ENCODE measurements around the gene IRGQ. TPM values are rescaled to one million over a fixed set of nuclear protein-coding genes. Genes with fewer than 3 reads are reported as not detected.

Gene IRGQ
- total and polyA plus RNA-seq, 2 experiments from 2014 or later = 8.4 to 49.6 TPM

- Histone ChIP-seq H3K36me3 (ENCODE audit: insufficient read depth) (peaks cover 17% of the 10 kb centered on the region), H3K27ac (ENCODE audit: low read depth) (no peak overlapping the region), H3K4me2 (no peak overlapping the region), H3K4me1 (ENCODE audit: insufficient read depth) (no peaks in the 10 kb centered on the region), H3K79me2 (replicated peaks; ENCODE audit: insufficient read depth) (no peaks in the 10 kb centered on the region), H2AFZ (no peak overlapping the region), H3F3A (replicated peaks; ENCODE audit: low read depth) (no peaks in the 10 kb centered on the region), H3K9me2 (ENCODE audit: insufficient read depth) (0 out of 2 replicates have a peak, but pooled peaks cover 3% of the 10 kb centered on the region), H3K27me3 (ENCODE audit: insufficient read depth) (no peaks in the 10 kb centered on the region), H3K4me3 (no peak overlapping the region), H4K20me1 (replicated peaks; ENCODE audit: insufficient read depth) (no peaks in the 10 kb centered on the region; the same call in 1 of the 2 replicates)
- no peak for TF ChIP-seq EZH2 (IDR thresholded peaks at IDR 0.05; ENCODE audit: low read depth, unreplicated experiment)
- no peak for TF ChIP-seq STAT1 (IDR thresholded peaks at IDR 0.05; ENCODE audit: unreplicated experiment)
- no peak for TF ChIP-seq REST (IDR thresholded peaks at IDR 0.05; ENCODE audit: unreplicated experiment)
- no peak for TF ChIP-seq POLR2AphosphoS5 (IDR thresholded peaks at IDR 0.05; ENCODE audit: low read depth)
- TF ChIP-seq CREB1 (CRISPR knock-in tag; IDR thresholded peaks at IDR 0.05; ENCODE audit: low read depth) = no peak
- no peak for TF ChIP-seq JUNB (IDR thresholded peaks at IDR 0.05; ENCODE audit: unreplicated experiment)
- no peak for TF ChIP-seq EZH2phosphoT487 (IDR thresholded peaks at IDR 0.05; ENCODE audit: unreplicated experiment)
- TF ChIP-seq ZNF331 (CRISPR knock-in tag; IDR thresholded peaks at IDR 0.05; ENCODE audit: low read depth) = no peak
- TF ChIP-seq NANOG (IDR thresholded peaks at IDR 0.05; ENCODE audit: borderline replicate concordance) = no peak
- no peak for TF ChIP-seq ETS1 (IDR thresholded peaks at IDR 0.05)
- TF ChIP-seq, protein P1, sequence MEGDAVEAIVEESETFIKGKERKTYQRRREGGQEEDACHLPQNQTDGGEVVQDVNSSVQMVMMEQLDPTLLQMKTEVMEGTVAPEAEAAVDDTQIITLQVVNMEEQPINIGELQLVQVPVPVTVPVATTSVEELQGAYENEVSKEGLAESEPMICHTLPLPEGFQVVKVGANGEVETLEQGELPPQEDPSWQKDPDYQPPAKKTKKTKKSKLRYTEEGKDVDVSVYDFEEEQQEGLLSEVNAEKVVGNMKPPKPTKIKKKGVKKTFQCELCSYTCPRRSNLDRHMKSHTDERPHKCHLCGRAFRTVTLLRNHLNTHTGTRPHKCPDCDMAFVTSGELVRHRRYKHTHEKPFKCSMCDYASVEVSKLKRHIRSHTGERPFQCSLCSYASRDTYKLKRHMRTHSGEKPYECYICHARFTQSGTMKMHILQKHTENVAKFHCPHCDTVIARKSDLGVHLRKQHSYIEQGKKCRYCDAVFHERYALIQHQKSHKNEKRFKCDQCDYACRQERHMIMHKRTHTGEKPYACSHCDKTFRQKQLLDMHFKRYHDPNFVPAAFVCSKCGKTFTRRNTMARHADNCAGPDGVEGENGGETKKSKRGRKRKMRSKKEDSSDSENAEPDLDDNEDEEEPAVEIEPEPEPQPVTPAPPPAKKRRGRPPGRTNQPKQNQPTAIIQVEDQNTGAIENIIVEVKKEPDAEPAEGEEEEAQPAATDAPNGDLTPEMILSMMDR (conservative IDR thresholded peaks at IDR 0.05; ENCODE audit: low read depth in 2 of 2) = no peak
- TF ChIP-seq ZNF462 (CRISPR knock-in tag; IDR thresholded peaks at IDR 0.05) = no peak
- no peak for TF ChIP-seq ZNF114 (CRISPR knock-in tag; IDR thresholded peaks at IDR 0.05)
- DNase-seq (ENCODE audit: low spot score) = no peak
- no peaks in the 10 kb centered on the region for H3K4me1 Mint-ChIP-seq
- peaks cover 21% of the 10 kb centered on the region for H3K9me3 Mint-ChIP-seq
- H3K27ac Mint-ChIP-seq = no peak overlapping the region
- H3K4me3 Mint-ChIP-seq = no peak overlapping the region
- H3K36me3 Mint-ChIP-seq (ENCODE audit: low read depth) = peaks cover 78% of the 10 kb centered on the region
- H3K27me3 Mint-ChIP-seq (ENCODE audit: insufficient read depth, low read depth, poor library complexity) = peaks cover 1% of the 10 kb centered on the region
- ATAC-seq = no peak
Measured at GRCh38 chr19:43541920-43542650, 53.8 kb downstream of the IRGQ start.
